NCI-H146 treated with DMSO at 0.1 percent for 48 hours (cell line): ENCODE measurements around the gene PGAP1.

Experiments used
- DNase-seq: peaks from one replicate; lab custom pipeline; 2025; ENCODE audit not compliant: unreplicated experiment; lab: John Stamatoyannopoulos, UW

PGAP1 gene, protein sequence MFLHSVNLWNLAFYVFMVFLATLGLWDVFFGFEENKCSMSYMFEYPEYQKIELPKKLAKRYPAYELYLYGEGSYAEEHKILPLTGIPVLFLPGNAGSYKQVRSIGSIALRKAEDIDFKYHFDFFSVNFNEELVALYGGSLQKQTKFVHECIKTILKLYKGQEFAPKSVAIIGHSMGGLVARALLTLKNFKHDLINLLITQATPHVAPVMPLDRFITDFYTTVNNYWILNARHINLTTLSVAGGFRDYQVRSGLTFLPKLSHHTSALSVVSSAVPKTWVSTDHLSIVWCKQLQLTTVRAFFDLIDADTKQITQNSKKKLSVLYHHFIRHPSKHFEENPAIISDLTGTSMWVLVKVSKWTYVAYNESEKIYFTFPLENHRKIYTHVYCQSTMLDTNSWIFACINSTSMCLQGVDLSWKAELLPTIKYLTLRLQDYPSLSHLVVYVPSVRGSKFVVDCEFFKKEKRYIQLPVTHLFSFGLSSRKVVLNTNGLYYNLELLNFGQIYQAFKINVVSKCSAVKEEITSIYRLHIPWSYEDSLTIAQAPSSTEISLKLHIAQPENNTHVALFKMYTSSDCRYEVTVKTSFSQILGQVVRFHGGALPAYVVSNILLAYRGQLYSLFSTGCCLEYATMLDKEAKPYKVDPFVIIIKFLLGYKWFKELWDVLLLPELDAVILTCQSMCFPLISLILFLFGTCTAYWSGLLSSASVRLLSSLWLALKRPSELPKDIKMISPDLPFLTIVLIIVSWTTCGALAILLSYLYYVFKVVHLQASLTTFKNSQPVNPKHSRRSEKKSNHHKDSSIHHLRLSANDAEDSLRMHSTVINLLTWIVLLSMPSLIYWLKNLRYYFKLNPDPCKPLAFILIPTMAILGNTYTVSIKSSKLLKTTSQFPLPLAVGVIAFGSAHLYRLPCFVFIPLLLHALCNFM

DNA sequence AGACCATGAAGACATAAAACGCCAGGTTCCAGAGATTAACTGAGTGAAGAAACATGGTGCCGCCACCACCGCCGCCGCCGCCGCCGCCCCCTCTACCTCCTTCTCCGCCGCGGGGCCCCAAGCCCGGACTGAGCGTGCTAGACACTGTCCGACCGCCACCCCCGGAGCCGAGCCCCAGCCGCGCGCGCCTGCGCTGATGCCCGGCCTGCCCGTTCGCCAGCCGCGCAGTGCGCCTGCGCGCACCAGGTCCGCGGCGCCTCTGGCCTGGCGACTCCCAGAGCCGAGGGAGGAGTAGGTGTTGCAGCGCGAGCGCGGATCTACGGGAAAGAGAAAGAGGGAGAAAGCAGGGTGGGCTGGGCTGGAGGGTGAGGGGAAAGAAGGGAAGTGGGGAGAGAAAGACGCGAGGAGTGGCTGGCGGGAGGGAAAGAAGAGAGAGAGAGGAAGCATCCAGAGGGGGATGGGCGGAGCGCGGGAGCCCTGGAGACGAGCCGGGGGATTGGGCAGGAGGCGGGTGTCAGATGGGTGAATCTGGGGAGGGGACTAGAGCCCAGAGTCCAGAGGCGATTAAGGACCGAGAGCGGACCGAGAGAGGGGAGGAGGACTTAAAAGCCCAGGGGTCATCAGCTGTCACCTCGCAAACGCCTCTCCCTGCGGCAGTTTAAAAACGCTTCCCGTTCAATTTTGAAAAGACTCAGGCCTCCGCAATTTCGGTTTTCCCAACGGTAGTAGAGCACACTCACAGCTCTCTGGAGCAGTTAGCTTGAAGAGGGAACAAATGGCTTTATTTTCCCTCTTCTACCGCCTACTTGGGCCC is at the start of gene PGAP1:
Gene PGAP1, minus strand, starts transcription at position 146 of the 814 bp plus-strand sequence. Its CDS starts 91 bp downstream, at position 55.
- DNase-seq = peak; percentile 90

DNA sequence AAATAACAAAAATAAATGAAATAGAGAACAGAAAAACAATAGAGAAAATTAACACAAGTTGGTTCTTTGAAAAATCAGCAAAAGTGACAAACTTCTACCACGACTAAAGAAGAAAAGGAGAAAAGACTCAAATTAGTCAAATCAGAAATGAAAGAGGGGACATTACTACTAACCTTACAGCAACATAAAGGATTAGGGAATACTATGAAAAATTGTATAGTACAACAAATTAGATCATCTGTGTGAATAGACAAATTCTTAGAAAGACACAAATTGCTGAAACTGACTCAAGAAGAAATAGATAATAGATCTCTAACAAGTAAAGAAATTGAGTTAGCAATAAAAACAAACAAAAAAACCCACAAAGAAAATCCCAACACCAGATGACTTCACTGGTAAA is 48.5 kb upstream of the PGAP1 start:
- no peak for DNase-seq

DNA sequence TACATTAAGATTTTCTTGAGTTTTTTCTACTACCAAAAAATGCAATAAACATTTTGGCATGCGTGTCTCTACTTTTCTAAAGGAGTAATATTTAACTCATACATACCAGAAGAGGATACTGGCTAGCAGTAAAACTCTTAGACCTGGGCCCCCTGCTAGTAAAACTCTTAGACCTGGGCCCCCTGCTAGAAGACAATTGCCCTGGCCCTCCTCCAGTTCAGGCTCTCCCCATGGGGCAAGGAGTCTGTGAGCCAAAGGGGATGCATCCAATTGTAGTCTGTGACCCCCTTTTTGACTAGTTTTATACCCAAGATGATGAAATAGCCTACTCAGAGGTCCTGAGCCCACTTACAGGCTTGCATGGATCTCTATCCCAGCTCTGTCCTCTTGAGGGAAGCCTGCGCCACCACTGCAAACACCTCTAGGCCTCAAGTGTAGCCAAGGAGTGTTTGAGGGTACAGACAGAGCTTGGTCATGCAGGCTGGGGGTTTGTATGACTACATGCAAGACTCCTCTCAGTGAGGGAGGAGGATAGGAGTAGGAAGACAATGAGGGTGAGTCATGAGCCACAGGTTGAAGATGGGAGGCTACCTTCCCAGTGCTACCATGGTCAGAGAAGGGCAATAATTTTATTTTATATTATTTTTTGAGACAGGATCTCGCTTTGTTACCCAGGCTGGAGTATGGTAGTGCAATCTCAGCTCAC is 45.2 kb upstream of the PGAP1 start:
- no peak for DNase-seq

DNA sequence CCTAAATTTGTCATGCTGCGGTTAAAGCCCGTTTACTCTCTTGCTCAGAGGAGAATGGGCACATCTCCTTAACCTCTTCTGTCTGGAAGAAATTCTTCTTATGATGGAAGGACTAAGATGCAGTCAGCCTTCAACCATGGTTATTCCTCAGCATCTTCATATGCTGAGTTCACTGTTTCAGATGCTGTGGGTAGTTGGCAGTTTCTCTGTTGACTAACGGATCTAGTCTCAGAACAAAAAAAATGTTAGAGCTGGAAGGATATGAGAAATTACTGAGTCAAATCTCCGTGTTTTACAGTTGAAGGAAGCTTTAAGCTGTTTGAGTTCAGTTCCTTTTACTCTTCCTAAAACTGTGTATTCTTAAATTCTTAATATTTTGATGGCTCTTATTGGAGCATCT is 43.6 kb upstream of the PGAP1 start:
- no peak for DNase-seq

DNA sequence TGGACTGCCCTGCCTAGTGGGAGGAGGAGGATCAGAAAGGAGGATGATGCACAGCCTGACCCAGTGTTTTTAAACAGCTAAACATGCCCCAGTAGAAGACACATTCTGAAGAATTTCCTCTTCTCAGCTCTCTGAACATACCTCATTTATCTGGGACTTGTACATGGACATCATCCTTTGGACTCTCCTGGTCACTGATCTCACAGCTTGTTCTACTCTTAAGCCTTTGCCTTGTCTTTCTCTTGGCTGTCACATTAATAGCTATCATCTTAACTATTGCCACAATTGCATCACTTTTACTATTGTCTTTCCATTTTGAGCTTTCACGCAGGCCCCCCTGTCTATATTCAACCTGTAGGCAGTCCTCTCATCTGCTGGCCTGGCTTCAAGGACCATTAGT is 42.0 kb upstream of the PGAP1 start:
- DNase-seq = no peak

DNA sequence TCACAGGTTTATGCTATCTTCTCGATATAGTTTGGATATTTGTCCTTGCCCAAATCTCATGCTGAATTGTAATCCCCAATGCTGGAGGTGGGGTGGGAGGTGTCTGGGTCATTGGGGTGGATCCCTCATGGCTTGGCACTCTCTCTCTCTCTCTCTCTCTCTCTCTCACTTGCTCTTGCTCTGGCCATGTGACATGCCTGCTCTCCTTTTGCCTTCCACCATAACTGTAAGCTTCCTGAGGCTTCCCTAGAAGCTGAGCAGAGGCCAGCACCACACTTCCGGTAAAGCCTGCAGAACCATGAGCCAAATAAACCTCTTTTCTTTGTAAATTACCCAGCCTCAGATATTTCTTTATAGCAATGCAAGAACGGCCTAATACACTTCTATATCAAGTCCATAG is 41.3 kb upstream of the PGAP1 start:
- no peak for DNase-seq

DNA sequence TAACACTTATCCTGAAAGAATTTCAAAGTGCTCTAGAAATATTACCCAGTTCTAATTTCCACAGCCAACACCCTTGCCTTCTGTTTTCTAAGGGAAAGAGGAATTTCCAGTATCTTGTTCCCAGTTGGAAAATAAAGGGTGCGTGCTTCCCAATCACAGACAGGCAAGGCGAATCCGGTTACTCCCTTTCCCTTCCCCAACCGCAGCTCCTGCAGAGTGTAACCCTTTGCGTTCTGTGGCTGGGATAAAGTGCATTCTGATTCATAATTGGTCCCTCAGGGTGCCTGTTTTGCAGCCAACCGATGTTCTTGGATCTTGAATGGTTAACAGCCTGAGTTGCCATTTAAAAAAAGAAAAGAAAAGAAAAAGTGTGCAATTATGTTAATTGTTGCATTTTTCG is 40.6 kb upstream of the PGAP1 start:
- no peak for DNase-seq

DNA sequence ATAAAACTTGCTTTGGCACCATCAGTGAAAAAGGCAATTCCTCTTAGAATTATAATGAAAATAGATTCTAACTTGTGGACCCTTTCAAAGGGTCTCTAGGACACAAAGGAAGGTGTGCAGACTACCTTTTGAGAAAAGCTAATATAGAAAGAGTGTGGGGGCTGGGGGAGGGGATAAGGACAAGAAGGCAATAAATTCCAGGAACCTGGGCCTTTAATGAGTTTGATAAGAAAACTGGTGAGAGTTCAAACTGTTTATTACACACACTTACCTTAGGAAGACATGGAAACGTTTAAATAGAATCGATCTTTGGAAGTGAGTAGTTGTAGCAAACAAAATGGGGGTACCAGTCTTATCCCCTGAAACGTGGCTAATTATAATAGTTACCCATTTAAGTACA is 39.6 kb upstream of the PGAP1 start:
- no peak for DNase-seq

DNA sequence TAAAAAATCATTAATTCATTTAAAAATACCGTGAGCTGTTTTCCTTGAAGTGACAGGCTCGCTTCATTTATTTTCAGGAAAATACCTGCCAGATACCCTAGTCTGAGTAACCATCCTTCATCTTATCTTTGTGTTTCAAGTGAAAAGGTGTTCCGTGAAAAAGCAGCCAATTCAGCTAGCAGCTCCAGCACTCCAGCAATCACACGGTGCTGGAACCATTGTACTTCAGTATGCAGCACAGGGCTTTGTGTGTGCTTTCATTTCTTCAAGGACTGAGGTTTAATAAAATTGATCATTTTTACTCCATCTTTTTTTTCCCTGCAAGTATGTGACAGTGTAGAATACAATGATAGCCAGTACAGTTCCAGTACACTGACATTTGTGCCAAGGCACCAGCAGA is 39.1 kb upstream of the PGAP1 start:
- no peak for DNase-seq

DNA sequence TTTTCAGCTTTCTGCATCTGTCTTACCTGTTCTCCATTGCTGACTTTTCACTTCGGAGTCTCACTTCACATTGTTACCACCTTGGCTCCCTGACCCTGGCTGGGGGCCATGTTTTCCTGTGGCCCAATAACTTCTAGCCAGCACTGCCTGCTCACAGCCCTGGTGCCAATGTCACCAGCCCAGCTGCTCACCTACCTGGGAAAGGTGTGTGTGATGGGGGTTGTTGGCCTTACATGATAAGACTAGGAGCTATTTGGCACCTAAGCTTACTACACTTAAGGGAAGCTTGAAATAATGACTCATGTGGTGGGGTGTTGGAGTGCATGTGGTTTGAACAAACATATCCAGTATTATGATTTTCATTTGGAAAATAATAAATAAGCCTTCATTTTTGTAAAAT is 37.5 kb upstream of the PGAP1 start:
- DNase-seq = no peak

DNA sequence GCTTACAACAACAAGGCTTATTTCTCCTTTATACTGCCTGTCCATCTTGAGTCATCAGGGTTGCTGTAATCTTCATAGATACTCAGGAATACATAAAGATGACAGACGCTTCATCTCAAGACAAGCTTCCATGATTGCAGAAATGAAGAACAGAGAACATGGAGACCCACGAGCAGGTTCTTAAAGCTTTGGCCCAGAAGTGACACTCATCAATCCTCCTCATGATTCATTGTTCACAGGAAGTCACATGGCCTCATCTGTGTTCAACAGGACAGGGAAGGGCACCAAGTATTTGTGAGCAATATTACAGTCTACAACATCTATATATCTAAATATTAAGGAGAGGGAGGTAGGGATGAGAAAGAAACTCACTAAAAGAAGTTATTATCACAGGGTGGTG is 36.5 kb upstream of the PGAP1 start:
- DNase-seq = no peak

DNA sequence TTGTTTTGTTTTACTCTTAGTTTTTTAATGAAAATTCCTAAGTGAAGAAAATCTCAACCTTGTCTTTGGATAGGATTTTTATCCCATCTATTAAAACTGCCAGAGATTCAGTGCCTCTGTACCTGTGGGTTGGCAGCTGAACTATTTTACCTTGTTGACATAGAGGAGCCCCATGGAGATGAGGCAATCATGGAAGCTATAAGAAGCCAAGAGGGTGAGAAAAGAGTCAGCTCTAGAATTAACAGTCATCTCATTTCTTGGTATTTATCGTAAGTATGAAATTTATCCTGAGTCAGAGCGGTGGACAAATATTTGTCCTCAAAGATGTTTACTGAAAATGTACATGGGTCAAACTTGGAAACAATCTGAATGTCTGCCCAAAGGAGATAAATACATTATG is 35.8 kb upstream of the PGAP1 start:
- DNase-seq = no peak

DNA sequence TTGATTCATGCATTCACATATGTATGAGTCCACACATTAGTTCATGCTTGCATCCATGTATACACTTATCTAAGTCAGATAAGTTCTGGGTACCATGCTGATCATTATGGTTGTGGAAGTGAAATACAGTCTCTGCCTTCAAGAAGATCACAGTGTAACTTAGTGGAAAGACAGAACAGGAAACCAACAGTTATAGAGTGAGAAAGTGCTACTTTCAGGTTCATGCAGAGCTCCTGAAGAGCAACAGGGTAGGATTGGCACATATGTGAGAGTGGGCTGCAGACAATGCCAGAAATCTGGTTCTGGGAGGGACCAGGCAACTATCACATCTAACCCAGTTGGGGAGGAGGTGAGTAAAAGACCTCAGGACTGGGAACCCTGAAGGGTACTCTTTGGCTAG is 35.4 kb upstream of the PGAP1 start:
- no peak for DNase-seq

DNA sequence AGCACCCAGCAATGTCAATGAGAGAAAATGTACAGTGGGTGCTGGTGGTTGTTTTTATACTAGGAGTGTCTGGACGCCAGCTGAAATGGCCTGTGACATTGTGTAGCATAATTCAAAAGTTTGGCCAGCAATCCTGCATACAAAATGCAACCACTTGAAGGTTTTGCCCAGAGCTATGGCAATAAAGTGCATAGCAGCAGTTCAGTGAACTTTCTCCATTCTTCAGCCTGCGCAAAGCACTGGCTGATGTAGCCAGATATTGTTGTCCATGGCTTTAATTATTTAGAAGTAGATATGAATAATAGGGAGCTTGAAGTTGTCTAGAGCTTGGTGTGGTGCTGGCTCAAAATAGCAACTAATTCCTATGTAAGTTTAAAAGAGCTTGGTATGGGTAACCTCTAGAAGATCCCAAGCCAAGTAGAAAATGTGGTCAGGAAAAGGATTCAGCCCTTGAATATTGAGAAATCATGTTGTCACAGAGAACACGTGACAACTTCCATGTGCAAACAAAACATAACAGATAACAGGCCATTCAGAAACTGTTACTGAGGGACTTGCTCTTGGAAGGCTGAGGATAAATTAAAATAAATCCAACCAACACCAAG is 33.3 kb upstream of the PGAP1 start:
- no peak for DNase-seq

DNA sequence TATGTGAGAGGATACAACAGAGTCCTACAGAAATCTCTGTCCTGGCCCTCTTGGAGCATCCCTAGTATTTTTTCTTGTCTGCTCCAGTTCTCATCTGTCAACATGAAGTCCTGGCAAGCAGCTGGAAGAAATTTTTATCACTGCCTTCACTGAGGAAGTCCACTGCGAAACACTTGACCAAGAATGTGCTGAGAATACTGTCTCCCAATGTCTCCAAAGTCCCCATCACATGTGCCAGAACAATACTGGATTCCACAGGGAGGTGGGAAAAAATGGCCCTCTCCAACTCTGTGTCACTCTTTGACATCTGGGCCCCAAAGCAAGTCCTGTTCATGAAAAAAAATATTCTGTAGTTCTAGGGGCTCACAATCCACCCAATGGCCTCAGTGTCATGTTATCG is 32.8 kb upstream of the PGAP1 start:
- DNase-seq = no peak

DNA sequence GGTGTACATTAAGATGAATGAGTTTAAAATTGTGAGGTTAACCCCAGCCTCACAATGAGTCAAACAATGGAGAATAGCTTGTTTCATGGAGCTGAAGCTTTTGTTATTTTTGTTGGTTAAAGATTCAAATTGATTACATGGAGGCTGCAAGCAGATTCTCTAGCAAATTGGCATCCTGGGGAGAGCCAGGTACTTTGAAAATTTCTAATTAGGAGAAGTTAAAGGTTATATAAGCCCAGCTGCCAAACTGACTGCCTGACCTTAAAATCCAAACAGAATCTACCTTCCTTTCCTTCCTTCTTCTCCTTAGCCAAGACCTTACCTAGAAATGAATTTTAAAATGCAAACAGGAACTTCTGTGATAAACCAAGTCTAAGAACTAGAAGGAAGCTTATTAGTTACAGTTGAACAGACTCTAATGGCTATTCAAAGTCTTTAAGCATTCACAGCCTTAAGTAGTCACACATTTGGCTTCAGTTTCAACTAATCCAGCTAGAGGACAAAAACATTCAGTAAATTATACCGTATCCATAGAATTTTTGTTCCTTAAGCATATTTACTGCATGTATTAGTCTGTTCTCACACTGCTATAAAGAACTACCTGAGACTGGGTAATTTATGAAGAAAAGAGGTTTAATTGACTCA is 31.5 kb upstream of the PGAP1 start:
- no peak for DNase-seq

DNA sequence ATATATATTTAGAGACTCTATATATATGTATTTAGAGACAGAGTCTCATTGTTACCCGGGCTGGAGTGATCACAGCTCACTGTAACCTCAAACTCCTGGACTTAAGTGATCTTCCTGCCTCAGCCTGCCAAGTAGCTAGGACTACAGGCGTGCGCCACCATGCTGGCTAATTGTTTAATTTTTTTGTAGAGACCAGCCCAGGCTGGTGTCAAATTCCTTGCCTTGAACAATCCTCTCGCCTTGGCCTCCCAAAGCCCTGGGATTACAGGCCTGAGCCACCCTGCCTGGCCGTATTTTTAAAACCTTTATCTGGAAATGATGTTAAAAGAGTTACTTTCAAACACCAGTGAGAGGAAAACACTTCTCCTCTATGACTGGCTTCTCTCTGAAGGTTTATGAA is 30.9 kb upstream of the PGAP1 start:
- DNase-seq = peak; percentile 5

DNA sequence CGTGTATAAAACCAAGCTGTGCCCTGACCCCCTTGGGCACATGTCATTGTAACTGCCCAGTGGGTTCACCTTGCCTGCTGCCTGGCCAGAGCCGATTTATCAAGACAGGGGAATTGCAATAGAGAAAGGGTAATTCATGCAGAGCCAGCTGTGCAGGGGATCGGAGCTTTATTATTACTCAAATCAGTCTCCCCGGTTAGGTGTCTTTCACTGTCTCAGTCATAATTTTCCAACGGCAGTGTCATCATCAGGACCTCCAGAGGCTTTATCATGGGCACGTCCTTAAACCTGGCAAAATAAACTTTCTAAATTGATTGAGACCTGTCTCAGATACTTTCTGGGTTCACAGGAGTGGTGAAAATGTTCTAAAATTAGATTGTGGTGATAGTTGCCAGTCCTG is 29.6 kb upstream of the PGAP1 start:
- DNase-seq = no peak

DNA sequence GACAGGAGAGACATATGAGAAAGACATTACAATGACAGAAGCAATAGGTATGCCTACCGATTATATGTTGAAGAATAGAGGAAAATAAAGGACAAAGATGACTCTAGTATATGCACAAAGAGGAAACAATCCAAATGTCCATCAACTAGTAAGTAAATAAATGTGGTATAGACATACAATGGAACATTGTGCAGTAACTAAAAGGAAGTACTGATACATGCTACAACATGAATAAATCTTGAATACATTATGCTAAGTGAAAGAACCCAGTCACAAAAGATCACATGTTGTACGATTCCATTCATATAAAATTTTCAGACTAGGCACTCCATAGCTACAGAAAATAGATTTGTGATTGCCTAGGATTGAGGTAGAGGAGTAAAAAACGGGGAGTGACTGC is 28.5 kb upstream of the PGAP1 start:
- peak; percentile 35 for DNase-seq

DNA sequence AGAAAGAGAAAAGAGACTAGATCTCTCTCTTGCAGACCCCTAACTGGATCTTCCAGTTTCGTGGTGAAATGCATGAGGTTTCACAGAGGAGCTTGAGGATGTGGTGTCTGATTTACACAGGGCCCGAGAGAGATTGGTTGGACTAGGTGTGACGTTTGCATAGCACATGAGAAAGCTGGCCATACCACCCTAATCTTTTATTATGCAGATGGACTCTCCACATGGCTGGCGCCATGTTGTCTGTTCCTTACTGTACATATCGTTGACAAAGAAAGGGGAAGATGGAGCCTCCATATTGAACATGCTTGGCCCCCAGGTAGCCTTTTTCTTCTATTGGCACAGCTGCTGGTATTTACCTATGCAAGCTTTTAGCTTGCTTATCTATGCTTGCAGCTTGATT is 27.5 kb upstream of the PGAP1 start:
- DNase-seq = peak; percentile 98
